GM12878 (cell line): ENCODE measurements around the gene CTAGE6. TPM values are rescaled to one million over a fixed set of nuclear protein-coding genes. Genes with fewer than 3 reads are reported as not detected.
"Not testable (repeated sequence)": the region's sequence is repeated elsewhere in the genome, so short reads cannot be mapped to it uniquely, and the experiment has no call there.

Experiments
- ATAC-seq: fragments of 200-7000 bp; cut with Tn5 transposase; 3 replicates; pipeline ENCODE4 v1.9.1; 2020; ENCODE audit warnings: mild to moderate bottlenecking, moderate library complexity
- BruUV-seq: library from RNA; stranded (reverse); fragments of 400-500 nt; replicated peaks from 2 replicates; lab custom pipeline; 2021; lab: Mats Ljungman, UMichigan
- CTCF ChIA-PET: fragments of 300-600 bp; sonication (Branson Sonifier 250); formaldehyde crosslinking; extraction: SDS; loops from one replicate; lab custom pipeline; 2021; ENCODE audit warnings: inconsistent platforms; lab: Yijun Ruan, JAX
- POLR2A ChIA-PET: fragments of 350-600 bp; formaldehyde crosslinking; extraction: SDS; loops from one replicate; lab custom pipeline; 2021; ENCODE audit warnings: inconsistent platforms; lab: Charles Lee
- RAD21 ChIA-PET: fragments of 300-600 bp; sonication (Branson Sonifier 250); formaldehyde crosslinking; loops from one replicate; lab custom pipeline; 2023; ENCODE audit warnings: antibody characterized with exemption; ENCODE audit not compliant: unreplicated experiment; lab: Charles Lee
- SMC1A ChIA-PET: fragments of 300-600 bp; sonication (Branson Sonifier 250); formaldehyde crosslinking; loops from one replicate; lab custom pipeline; 2023; ENCODE audit not compliant: unreplicated experiment, uncharacterized antibody; lab: Charles Lee
- DNase-seq: peaks from one replicate; pipeline ENCODE4 v3.0.0-alpha.2; 2011; ENCODE audit warnings: low read depth, low spot score
- FAIRE-seq: peaks from 3 replicates; lab custom pipeline; 2011; peaks lifted over from hg19 to GRCh38; lab: Jason Lieb, UNC
- H2AFZ ChIP-seq: 2 replicates; pipeline ENCODE4 v1.6.0; 2011; ENCODE audit warnings: low read depth, low read length, control low read depth; ENCODE audit not compliant: control insufficient read depth
- H3K27ac ChIP-seq: 2 replicates; pipeline ENCODE4 v1.5.1; 2011; ENCODE audit warnings: control low read depth; ENCODE audit not compliant: control insufficient read depth, insufficient read depth
- H3K27me3 ChIP-seq, 2 experiments: replicated peaks in 1 of 2; 2 replicates each; pipeline versions ENCODE4 v1.6.0 to v1.6.1; 2011; ENCODE audit warnings: low read length in 1 of 2; ENCODE audit not compliant: control insufficient read depth in 2 of 2, insufficient read depth in 2 of 2
- H3K36me3 ChIP-seq, 2 experiments: 2 replicates each; pipeline ENCODE4 v1.5.1; 2011; ENCODE audit warnings: low read length in 1 of 2; ENCODE audit not compliant: control insufficient read depth in 2 of 2, insufficient read depth in 2 of 2
- H3K4me1 ChIP-seq: 2 replicates; pipeline ENCODE4 v1.6.1; 2011; ENCODE audit warnings: mild to moderate bottlenecking, low read length, moderate library complexity, mixed read lengths; ENCODE audit not compliant: control insufficient read depth, insufficient read depth
- H3K4me2 ChIP-seq: 2 replicates; pipeline ENCODE4 v1.6.0; 2011; ENCODE audit warnings: control low read depth; ENCODE audit not compliant: control insufficient read depth, insufficient read depth
- H3K4me3 ChIP-seq: fragments of 200-600 bp; sonication (generic); 2 replicates; pipeline ENCODE4 v1.5.1; 2016
- H3K79me2 ChIP-seq: 2 replicates; pipeline ENCODE4 v1.6.0; 2011; ENCODE audit warnings: low read length; ENCODE audit not compliant: control insufficient read depth, insufficient read depth
- H3K9ac ChIP-seq: 2 replicates; pipeline ENCODE4 v1.8.0; 2011; ENCODE audit warnings: low read length, control low read depth, mixed read lengths; ENCODE audit not compliant: control insufficient read depth, insufficient read depth
- H3K9me3 ChIP-seq: replicated peaks from 3 replicates; pipeline ENCODE4 v1.5.1; 2011; ENCODE audit warnings: mild to moderate bottlenecking, low read length; ENCODE audit not compliant: control insufficient read depth, insufficient read depth
- H4K20me1 ChIP-seq: 2 replicates; pipeline ENCODE4 v1.6.0; 2011; ENCODE audit not compliant: control insufficient read depth, insufficient read depth
- ETV6 ChIP-seq, 2 experiments: fragments of 450-650 bp in 1 of 2; IDR thresholded peaks in 1 of 2; conservative IDR thresholded peaks in 1 of 2; 2 replicates each; pipeline ENCODE4 v1.6.1; 2014; ENCODE audit warnings: antibody characterized with exemption in 1 of 2, borderline replicate concordance in 1 of 2, low read depth in 1 of 2, mild to moderate bottlenecking in 1 of 2, moderate library complexity in 1 of 2
- SMAD1 ChIP-seq: fragments of 450-650 bp; IDR thresholded peaks from 2 replicates; pipeline ENCODE4 v1.6.1; 2018; ENCODE audit warnings: mild to moderate bottlenecking, low read depth; ENCODE audit not compliant: partially characterized antibody
- SREBF2 ChIP-seq: IDR thresholded peaks from 2 replicates; pipeline ENCODE4 v1.6.1; 2012; ENCODE audit warnings: mild to moderate bottlenecking, low read length
- SRF ChIP-seq, 2 experiments: IDR thresholded peaks; 2 replicates each; pipeline ENCODE4 v1.6.1; 2011; ENCODE audit warnings: low read depth in 2 of 2, low read length in 2 of 2, mild to moderate bottlenecking in 1 of 2, moderate library complexity in 1 of 2
- WGBS: methylation state at CpG from one replicate; pipeline ENCODE4 v1.1.6; 2016; ENCODE audit warnings: low lambda C conversion rate; ENCODE audit not compliant: insufficient replicate concordance, insufficient coverage; ENCODE audit errors: missing lambda C conversion rate; 5-methylcytosine and 5-hydroxymethylcytosine counted together
- in situ Hi-C: fragments of 300-500 bp; cut with MboI; formaldehyde crosslinking; loops from 9 replicates; pipeline ENCODE4 v1.14.3; 2018; ENCODE audit warnings: mixed read lengths
- intact Hi-C: fragments of 100-400 bp; cut with micrococcal nuclease; formaldehyde crosslinking; loops from one replicate; pipeline ENCODE4 v1.14.2; 2022; ENCODE audit not compliant: unreplicated experiment
- polyA plus RNA-seq, 11 experiments: library from polyadenylated mRNA; depleted of rRNA in 4 of 11; unstranded in 6 of 11; stranded (reverse) in 5 of 11; fragments of >200 nt; fragmentation: Nextera tagmentation in 4 of 11; fragmentation: Illumina TruSeq in 1 of 11; extraction: Ambion mirVana in 4 of 11; extraction: Trizol in 1 of 11; gene quantifications; 1 replicate in 1 of 11; 2 replicates in 10 of 11; pipeline versions ENCODE4 v1.2.1 to v1.2.3, GENCODE V29; 2011 to 2016; ENCODE audit warnings: inconsistent platforms in 2 of 11, missing spikeins in 2 of 11, low read depth in 1 of 11
- total RNA-seq, 4 experiments: library from RNA; depleted of rRNA in 3 of 4; stranded (reverse); fragments of >200 nt in 3 of 4; fragmentation: Illumina TruSeq in 1 of 4; extraction: Trizol in 1 of 4; gene quantifications; 2 replicates each; pipeline versions ENCODE4 v1.2.1 to v1.2.3, GENCODE V29; 2013 to 2021
- TF ChIP-seq, protein P1 (sequence below): IDR thresholded peaks from 2 replicates; pipeline ENCODE4 v1.6.1; 2012; ENCODE audit warnings: low read depth, low read length, improper control_type of control experiment

CTAGE6 gene
- total and polyA plus RNA-seq, 10 of the 15 experiments (the other 5 are each of a cell fraction or from before 2014, with no cell fraction given) = 0.12 TPM; not detected in 9

DNA sequence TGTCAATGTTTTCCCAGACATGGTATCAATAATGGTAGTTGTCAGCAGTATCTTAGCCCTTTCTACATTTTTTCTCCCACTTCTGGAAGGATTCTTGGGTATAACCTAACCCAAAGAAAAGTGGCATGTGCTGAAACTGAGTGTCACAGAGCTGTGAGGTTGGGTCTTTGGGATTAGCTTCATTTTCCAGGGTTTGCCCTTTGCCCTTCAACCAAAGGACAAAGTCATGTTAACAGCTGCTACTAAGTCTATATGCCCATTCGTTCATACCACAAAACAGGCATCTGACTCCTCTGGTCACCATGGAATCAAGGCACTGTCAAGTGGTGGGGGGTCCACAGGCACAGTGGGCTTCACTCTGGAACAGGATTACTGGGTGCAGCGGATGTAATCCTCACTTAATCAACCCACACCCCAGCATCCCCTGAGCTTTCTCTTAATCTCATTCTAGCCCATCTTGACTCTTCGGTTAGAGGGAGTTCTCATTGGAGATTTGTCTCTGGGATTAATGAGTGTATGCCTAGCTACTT lies 29.1 kb downstream of the CTAGE6 start:
- POLR2A ChIA-PET = no interaction called here
- BruUV-seq = no TSS peak
- H3K36me3 ChIP-seq = no peaks in the 10 kb centered on the region
- no peak overlapping the region for H3K9ac ChIP-seq
- no peak overlapping the region for H3K27ac ChIP-seq
- H3K27me3 ChIP-seq = no peaks in the 10 kb centered on the region
- SMC1A ChIA-PET = interaction anchor here (0.7 kb wide), 1 partner anchor 13 kb away, joined by 3 read pairs; no protein-coding TSS in a partner anchor
- ATAC-seq = no peak
- in situ Hi-C loops = no loop called here
- CTCF ChIA-PET = interaction anchor here (1.2 to 1.6 kb wide), 2 partner anchors 8 to 399 kb away, joined by 4 to 5 read pairs; no protein-coding TSS in a partner anchor
- no peaks in the 10 kb centered on the region for H3K79me2 ChIP-seq
- H3K4me3 ChIP-seq = no peak overlapping the region
- TF ChIP-seq SMAD1 = no peak
- TF ChIP-seq, protein P1, sequence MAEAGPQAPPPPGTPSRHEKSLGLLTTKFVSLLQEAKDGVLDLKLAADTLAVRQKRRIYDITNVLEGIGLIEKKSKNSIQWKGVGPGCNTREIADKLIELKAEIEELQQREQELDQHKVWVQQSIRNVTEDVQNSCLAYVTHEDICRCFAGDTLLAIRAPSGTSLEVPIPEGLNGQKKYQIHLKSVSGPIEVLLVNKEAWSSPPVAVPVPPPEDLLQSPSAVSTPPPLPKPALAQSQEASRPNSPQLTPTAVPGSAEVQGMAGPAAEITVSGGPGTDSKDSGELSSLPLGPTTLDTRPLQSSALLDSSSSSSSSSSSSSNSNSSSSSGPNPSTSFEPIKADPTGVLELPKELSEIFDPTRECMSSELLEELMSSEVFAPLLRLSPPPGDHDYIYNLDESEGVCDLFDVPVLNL = no peak
- no peak for TF ChIP-seq SREBF2
- TF ChIP-seq SRF (IDR thresholded peaks at IDR 0.05; ENCODE audit: low read depth in 2 of 2, low read length in 2 of 2) = no peak
- no peak for TF ChIP-seq ETV6 (conservative IDR thresholded peaks at IDR 0.05 in 1 of 2, IDR thresholded peaks at IDR 0.05 in 1 of 2; ENCODE audit: borderline replicate concordance in 1 of 2, low read depth in 1 of 2)
- H3K4me2 ChIP-seq = no peak overlapping the region
- no peaks in the 10 kb centered on the region for H3K9me3 ChIP-seq
- 60% methylated on average over 3 of the region's 3 CpGs for WGBS
- FAIRE-seq = no peak
- RAD21 ChIA-PET = no interaction called here
- no peaks in the 10 kb centered on the region for H4K20me1 ChIP-seq
- DNase-seq = no peak
- intact Hi-C loops = no loop called here
- H2AFZ ChIP-seq = no peak overlapping the region
- H3K4me1 ChIP-seq = no peaks in the 10 kb centered on the region

DNA sequence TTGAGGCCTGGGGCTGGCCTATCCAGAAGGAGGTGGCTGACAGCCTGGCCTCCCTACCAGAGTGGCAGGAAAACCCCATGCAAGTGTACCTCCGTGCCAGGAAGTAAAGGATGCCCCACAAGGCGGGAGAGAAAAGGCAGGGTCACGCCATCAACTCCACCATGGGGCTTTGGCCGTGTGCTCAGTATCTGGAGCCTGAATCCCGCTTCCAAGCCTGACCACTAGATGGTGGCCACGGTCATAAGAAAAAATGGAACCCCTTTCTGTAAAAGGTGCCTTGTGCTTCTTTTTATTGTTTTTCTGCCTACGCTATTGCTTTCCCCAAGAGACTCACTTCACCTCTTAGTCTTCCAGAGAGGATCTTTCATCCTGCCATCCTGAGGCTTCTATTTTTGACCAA lies 29.9 kb downstream of the CTAGE6 start:
- H3K9ac ChIP-seq, H3K9me3 ChIP-seq, in situ Hi-C loops, H3K4me1 ChIP-seq, CTCF ChIA-PET, H3K36me3 ChIP-seq, RAD21 ChIA-PET, H3K27me3 ChIP-seq, H3K27ac ChIP-seq, H3K79me2 ChIP-seq, H3K4me2 ChIP-seq, H4K20me1 ChIP-seq, BruUV-seq, DNase-seq, FAIRE-seq, POLR2A ChIA-PET, SMC1A ChIA-PET, H2AFZ ChIP-seq, intact Hi-C loops, H3K4me3 ChIP-seq: not testable (repeated sequence)
- WGBS = no CpG with 5 or more reads among the region's 7 CpGs
- ATAC-seq = peak; percentile 91

DNA sequence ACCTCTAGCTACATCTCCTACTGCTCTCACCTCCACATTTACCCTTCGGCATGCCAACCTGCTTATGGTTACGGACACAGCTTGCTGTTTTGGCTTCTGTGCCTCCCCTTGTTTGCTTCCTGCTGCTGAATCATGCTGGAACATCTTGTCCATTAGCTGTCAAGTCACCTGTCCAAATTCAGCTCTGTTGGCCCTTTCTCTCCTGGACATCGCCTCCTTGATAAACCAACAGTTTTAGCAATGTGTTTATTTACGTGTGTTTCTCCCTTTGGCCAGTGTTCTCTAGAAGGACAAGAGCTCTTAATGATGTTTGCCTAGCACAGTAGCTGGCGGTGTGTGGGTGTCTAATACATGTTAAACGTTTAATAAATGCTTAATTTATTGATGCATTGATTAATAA lies 31.4 kb downstream of the CTAGE6 start:
- DNase-seq, H4K20me1 ChIP-seq, H3K27ac ChIP-seq, POLR2A ChIA-PET, H3K4me3 ChIP-seq, ATAC-seq, H3K9me3 ChIP-seq, RAD21 ChIA-PET, H3K79me2 ChIP-seq, SMC1A ChIA-PET, H3K4me2 ChIP-seq, in situ Hi-C loops, H2AFZ ChIP-seq, H3K36me3 ChIP-seq, H3K4me1 ChIP-seq, BruUV-seq, FAIRE-seq, intact Hi-C loops, H3K27me3 ChIP-seq, CTCF ChIA-PET, H3K9ac ChIP-seq: not testable (repeated sequence)
- WGBS = no CpG with 5 or more reads among the region's 6 CpGs
